BE2C (cell line): ENCODE measurements around the gene ALAS1.
A peak's percentile ranks its signal among the peaks of the same experiment; 100 is the strongest.

ENCODE experiments used
- DNase-seq: peaks from one replicate; pipeline ENCODE4 v3.0.0-alpha.2; 2020
- H3K27me3 ChIP-seq: fragments of 250-450 bp; sonication (Bioruptor Pico); 2 replicates; pipeline ENCODE4 v1.5.1; 2020; ENCODE audit warnings: mild to moderate bottlenecking
- H3K36me3 ChIP-seq: fragments of 250-450 bp; sonication (Bioruptor Pico); 2 replicates; pipeline ENCODE4 v1.5.1; 2020; ENCODE audit warnings: mild to moderate bottlenecking
- H3K4me1 ChIP-seq: fragments of 250-450 bp; sonication (Bioruptor Pico); 2 replicates; pipeline ENCODE4 v1.5.1; 2020
- H3K4me3 ChIP-seq: 2 replicates; pipeline ENCODE4 v1.5.1; 2011; ENCODE audit warnings: low read depth, low read length
- H3K9me3 ChIP-seq: fragments of 250-450 bp; sonication (Bioruptor Pico); 2 replicates; pipeline ENCODE4 v1.5.1; 2020
- CTCF ChIP-seq: IDR thresholded peaks from 2 replicates; pipeline ENCODE4 v1.5.1; 2012; ENCODE audit warnings: mild to moderate bottlenecking, low read depth, low read length

Gene ALAS1

GRCh38 chr3:52198643-52199608, 966 bp downstream of the ALAS1 start:
- DNase-seq = no peak
- TF ChIP-seq CTCF = no peak
- peaks cover 11% of the 10 kb centered on the region for H3K36me3 ChIP-seq
- no peaks in the 10 kb centered on the region for H3K27me3 ChIP-seq
- no peaks in the 10 kb centered on the region for H3K9me3 ChIP-seq
- H3K4me1 ChIP-seq = peaks cover 6% of the 10 kb centered on the region; the same call in 1 of the 2 replicates
- H3K4me3 ChIP-seq = peak overlapping the region; percentile 83

- TF ChIP-seq CTCF = no peak
- peaks cover 6% of the 10 kb centered on the region; the same call in 1 of the 2 replicates for H3K4me1 ChIP-seq
- no peaks in the 10 kb centered on the region for H3K27me3 ChIP-seq
- H3K36me3 ChIP-seq = peaks cover 25% of the 10 kb centered on the region
- H3K4me3 ChIP-seq = no peak overlapping the region
- no peaks in the 10 kb centered on the region for H3K9me3 ChIP-seq
- DNase-seq = no peak
These were observed 3.2 kb downstream of the ALAS1 start for GRCh38 chr3:52200981-52201679.

GRCh38 chr3:52202384-52203077, 4.6 kb downstream of the ALAS1 start:
- Histone ChIP-seq H3K36me3 (peaks cover 29% of the 10 kb centered on the region), H3K27me3 (no peaks in the 10 kb centered on the region), H3K4me1 (peaks cover 2% of the 10 kb centered on the region; the same call in 1 of the 2 replicates), H3K9me3 (no peaks in the 10 kb centered on the region), H3K4me3 (no peak overlapping the region)
- no peak for DNase-seq
- TF ChIP-seq CTCF = no peak

- no peaks in the 10 kb centered on the region for H3K27me3 ChIP-seq
- no peak for TF ChIP-seq CTCF
- DNase-seq = no peak
- no peak overlapping the region for H3K4me3 ChIP-seq
- no peaks in the 10 kb centered on the region for H3K4me1 ChIP-seq
- peaks cover 39% of the 10 kb centered on the region for H3K36me3 ChIP-seq
- no peaks in the 10 kb centered on the region for H3K9me3 ChIP-seq
These were observed 5.7 kb downstream of the ALAS1 start for GRCh38 chr3:52203701-52204100.

GRCh38 chr3:52204337-52205073, 6.5 kb downstream of the ALAS1 start:
- Histone ChIP-seq H3K36me3 (peaks cover 38% of the 10 kb centered on the region), H3K9me3 (no peaks in the 10 kb centered on the region), H3K4me3 (no peak overlapping the region), H3K4me1 (no peaks in the 10 kb centered on the region), H3K27me3 (no peaks in the 10 kb centered on the region)
- DNase-seq = no peak
- no peak for TF ChIP-seq CTCF
